NB4 (cell line): ENCODE measurements around the gene MFF.

Experiments
- CTCF ChIP-seq: IDR thresholded peaks from one replicate; pipeline ENCODE4 v1.5.1; 2012; ENCODE audit warnings: low read depth, low read length
- MAX ChIP-seq: IDR thresholded peaks from 2 replicates; pipeline ENCODE4 v1.6.1; 2011; ENCODE audit warnings: low read depth, low read length
- MYC ChIP-seq: IDR thresholded peaks from 2 replicates; pipeline ENCODE4 v1.6.1; 2011; ENCODE audit warnings: low read depth, low read length
- POLR2A ChIP-seq: IDR thresholded peaks from 2 replicates; pipeline ENCODE4 v1.6.1; 2011; ENCODE audit warnings: mild to moderate bottlenecking; ENCODE audit not compliant: insufficient read length; ENCODE audit errors: extremely low read depth

- no peak for TF ChIP-seq CTCF
- TF ChIP-seq POLR2A = no peak
- TF ChIP-seq MAX = no peak
- TF ChIP-seq MYC = no peak
These were observed 14.1 kb downstream of the MFF start for GRCh38 chr2:227339098-227339599.
